Epidermal melanocyte (primary cell): ENCODE data around the gene CRIM1.
A peak's percentile ranks its signal among the peaks of the same experiment; 100 is the strongest.

Experiments
- DNase-seq: peaks from one replicate; pipeline ENCODE4 v3.0.0; 2011; ENCODE audit warnings: low spot score; ENCODE audit not compliant: insufficient read length

The CRIM1 gene

GRCh38 chr2:36573165-36573564, 217.6 kb downstream of the CRIM1 start:
- DNase-seq: no peak

GRCh38 chr2:36574560-36574959, 219.0 kb downstream of the CRIM1 start:
- DNase-seq: no peak

DNA sequence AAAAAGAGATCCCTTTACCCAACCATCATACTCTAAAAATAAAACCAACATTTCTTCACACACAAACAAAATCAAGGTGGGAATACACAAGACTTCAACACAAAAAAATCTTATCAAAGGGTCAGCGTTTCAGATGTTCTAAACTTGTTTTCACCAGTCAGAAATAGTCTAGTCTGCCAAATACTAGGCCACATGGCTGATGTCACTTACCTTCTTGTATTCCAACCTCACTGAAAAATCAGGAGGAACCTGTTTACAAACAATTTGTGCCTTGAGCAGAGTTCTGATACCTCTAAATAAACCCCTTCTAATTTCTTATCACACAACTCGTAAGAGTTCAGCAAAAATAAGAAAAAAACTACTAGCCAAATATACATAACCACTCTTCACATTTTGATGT, 222.3 kb downstream of the CRIM1 start:
- DNase-seq: no peak

- DNase-seq: no peak
Measured at GRCh38 chr2:36578343-36579296, 223.0 kb downstream of the CRIM1 start.

DNA sequence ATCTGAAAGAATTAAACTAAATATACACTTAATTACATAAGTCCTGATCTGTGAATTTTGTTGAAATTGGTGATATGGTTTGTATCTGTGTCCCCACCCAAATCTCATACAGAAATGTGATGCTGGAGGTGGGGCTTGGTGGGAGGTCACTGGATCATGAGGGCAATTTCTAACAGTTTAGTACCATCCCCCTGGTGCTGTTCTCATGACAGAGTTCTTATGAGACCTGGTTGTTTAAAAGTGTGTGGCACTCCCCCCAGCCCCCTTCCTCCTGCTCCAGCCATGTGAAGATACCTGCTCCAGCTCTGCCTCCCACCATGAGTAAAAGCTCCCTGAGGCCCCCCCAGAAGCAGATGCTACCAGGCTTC, 223.7 kb downstream of the CRIM1 start:
- DNase-seq: no peak

GRCh38 chr2:36582538-36582937, 227.0 kb downstream of the CRIM1 start:
- no peak for DNase-seq

- no peak for DNase-seq
Measured at GRCh38 chr2:36582951-36583350, 227.4 kb downstream of the CRIM1 start.

DNA sequence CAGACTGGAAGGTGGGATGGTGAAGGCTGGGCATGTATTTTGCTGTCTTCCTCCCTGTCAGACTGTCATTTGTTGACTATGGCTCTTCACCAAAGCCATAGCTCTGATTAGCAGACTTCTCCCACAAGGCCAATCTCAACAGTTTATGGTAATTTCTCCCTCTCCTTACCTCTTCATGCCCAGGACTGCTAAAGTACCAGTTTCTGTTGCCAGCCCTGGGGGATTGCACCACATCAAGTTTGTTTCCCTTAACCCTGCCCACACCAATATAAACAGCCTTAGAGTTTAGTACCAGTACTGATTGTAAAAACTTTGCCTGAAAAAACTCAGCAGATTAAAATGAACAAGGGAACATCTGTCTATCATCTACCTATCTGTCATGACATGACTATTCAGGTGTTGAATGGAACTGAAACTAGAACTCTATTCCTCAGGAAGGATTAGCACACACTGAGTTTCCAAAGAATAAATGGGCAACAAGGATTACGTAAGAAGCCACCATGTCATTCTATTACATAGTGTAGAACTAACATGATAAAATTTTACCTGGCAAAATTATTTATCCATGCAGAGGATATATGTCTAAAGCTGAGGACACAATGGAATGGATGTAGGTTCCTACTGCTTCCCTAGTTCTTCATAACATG, 228.7 kb downstream of the CRIM1 start:
- no peak for DNase-seq

- no peak for DNase-seq
Measured at GRCh38 chr2:36586672-36587071, 231.1 kb downstream of the CRIM1 start.

- DNase-seq: no peak
Measured at GRCh38 chr2:36587101-36587500, 231.5 kb downstream of the CRIM1 start.

DNA sequence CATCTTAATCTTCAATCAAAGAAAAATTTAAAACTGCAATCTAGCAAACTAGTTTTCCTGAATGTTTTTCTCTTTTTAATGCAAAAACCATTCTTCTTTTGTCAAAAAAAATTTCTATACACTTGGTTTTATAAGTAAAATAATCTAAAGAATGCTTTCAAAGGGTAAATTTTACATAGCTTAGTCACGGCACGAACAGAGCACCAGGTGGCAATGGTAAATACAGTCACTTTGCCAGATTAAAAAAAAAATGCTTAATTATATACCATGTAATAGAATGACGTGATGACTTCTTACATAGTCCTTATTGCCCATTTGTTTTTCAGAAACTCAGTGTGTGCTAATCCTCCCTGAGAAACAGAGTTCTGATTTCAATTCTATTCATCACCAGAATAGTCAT, 232.0 kb downstream of the CRIM1 start:
- DNase-seq: no peak

- DNase-seq: no peak
Measured at GRCh38 chr2:36589230-36589630, 233.7 kb downstream of the CRIM1 start.

DNA sequence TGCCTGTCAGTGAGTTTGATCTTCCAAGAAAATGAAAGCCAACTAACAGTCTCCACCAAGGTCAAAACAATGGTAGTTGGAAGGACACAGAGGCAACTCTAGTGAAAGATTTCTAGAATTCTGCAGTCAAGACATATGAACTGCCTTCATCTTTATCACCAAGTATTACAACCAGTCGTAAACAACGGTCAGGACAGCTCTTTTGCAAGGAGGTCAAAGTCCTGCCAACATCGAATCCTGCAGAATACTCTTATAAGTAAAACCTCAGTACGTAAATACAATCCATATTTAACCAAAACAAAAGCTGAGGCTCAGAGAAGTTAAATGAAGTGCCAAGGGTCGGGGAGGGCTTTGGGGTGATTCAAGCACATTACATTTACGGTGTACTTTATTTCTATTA, 239.3 kb downstream of the CRIM1 start:
- no peak for DNase-seq

- DNase-seq: no peak
Measured at GRCh38 chr2:36596397-36596796, 240.8 kb downstream of the CRIM1 start.

- no peak for DNase-seq
Measured at GRCh38 chr2:36597003-36597531, 241.5 kb downstream of the CRIM1 start.

- DNase-seq: peak; percentile 65
Measured at GRCh38 chr2:36597532-36598377, 242.2 kb downstream of the CRIM1 start, which contains the start of gene FEZ2. Gene FEZ2 (minus strand): TSS chr2:36598168. CDS start chr2:36598142, 26 bp downstream.
